ENCODE measurements around the gene CLRN2.

CLRN2 gene

DNA sequence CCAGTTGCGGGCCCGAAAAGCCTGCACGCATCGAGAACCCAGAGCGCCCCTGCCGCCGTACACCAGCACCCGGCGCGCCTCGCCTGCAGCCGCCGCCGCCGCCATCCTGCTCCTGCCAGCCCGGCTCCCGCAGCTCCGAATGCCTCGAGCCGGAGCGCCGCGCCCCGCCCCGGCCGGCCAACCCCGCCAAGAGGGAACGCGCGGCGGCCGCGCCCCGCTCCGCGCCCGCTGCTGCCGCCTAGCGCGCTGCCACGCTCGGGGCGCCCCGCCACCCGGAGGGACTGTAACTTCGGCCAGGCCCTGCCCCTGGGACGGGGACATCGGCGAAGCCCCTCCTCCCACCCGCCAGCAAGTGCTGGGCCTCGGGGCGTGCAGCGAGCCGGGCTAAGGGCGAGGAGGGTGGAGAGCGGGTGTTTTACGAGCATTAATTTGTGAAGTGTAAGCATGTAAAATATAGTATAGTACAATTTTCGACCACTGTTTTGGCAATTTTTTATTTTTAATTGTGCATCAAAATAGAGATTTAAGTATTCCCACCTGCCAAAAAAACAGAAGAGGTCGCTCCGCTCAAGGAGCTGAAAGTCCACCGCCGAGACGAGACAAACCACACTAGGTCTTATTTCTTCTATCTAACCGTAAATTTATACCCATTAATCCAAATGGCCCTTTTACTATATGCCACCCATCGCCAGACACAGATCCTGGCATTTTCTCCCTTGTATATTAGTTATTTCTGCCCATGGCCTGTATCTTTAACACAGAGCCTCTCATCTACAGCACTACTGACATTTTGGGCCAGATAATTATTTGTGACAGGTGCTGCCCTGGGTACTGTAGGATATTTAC lies 2.8 kb upstream of the CLRN2 start, which contains the start of gene QDPR:
TSS of gene QDPR (minus strand) at position 141 of the 846 bp plus-strand sequence. CDS start at position 105, 36 bp downstream.
- Histone ChIP-seq H3K4me3 (ENCODE audit: low read depth, low read length) (peak within 1 kb of the TSS; percentile 82), H3K27ac (ENCODE audit: low read depth, low read length) (no peak within 1 kb of the TSS), H4K12ac (ENCODE audit: low read depth, low read length) (peak within 1 kb of the TSS; percentile 59), H3K4me1 (ENCODE audit: control insufficient read depth in 1 of 2, insufficient read depth in 2 of 2, low read length in 2 of 2) (peaks cover 2 to 3% of the 10 kb centered on the region in 2 experiments), H3K36me3 (ENCODE audit: control insufficient read depth in 1 of 2, insufficient read depth in 2 of 2, low read length in 2 of 2) (peaks cover 0 to 3% of the 10 kb centered on the region in 2 experiments), H4K8ac (ENCODE audit: low read depth, low read length) (peak within 1 kb of the TSS; percentile 92), H3K79me2 (ENCODE audit: control insufficient read depth, insufficient read depth, low read length, poor library complexity) (peaks cover 2% of the 10 kb centered on the region), H4K91ac (ENCODE audit: low read depth, low read length) (no peak within 1 kb of the TSS), H2BK120ac (ENCODE audit: insufficient read depth, low read length, poor library complexity) (peak within 1 kb of the TSS; percentile 52), H3K4ac (ENCODE audit: low read depth, low read length) (no peak within 1 kb of the TSS), H3K79me1 (ENCODE audit: low read length) (peaks cover 3% of the 10 kb centered on the region), H3K23ac (ENCODE audit: low read length) (no peak within 1 kb of the TSS), H3K9ac (ENCODE audit: low read length) (peak within 1 kb of the TSS; percentile 68), H2AK5ac (ENCODE audit: low read length) (no peak within 1 kb of the TSS), H3K18ac (ENCODE audit: low read length) (peak within 1 kb of the TSS; percentile 61), H2AFZ (ENCODE audit: insufficient read depth, low read length, poor library complexity) (peak within 1 kb of the TSS; percentile 78), H3K14ac (ENCODE audit: low read length) (peak within 1 kb of the TSS; percentile 73), H3K27me3 (ENCODE audit: insufficient read depth, low read length) (no peaks in the 10 kb centered on the region), H2BK12ac (ENCODE audit: low read length) (no peak within 1 kb of the TSS), H2BK5ac (ENCODE audit: low read depth, low read length, poor library complexity) (no peak within 1 kb of the TSS), H3K4me2 (ENCODE audit: low read length) (peak within 1 kb of the TSS; percentile 90), H3K9me3 (ENCODE audit: insufficient read depth, low read depth, low read length) (no peaks in the 10 kb centered on the region)
- DNase-seq = peak; percentile 59 to 81
- WGBS (ENCODE audit: extremely low coverage, insufficient coverage, insufficient read length) = no CpG with 5 or more reads among the region's 65 CpGs

DNA sequence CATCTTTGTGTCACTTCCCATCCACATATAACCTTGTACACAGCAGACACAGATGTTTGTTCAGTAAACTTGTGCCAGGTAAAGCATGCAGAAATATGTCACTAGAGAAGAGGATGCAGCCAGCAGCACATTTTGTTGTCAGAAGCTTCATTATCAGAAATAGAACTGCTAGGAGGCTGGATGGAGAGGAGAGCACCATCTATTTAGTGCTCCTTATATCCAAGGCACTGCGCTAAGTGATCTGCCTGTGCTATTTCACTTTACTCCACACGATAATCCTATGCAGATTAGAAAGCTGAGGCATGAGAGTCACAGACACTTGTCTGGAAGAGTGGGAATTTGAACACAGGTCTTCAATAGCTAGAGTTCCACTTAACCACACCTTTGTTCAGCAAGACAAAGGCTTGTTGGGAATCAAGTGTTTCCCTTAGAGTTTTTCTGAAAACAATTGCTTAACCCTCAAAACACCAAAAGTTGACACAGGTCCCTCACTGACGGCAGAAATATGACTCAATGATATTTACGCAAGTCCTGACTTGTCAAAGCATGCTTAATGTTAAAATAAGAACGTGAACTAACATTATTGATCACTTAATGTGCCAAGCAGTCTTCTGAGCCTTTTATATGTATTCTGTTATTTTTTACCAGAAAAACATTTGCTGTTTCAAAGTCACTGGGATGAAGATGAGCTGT lies 1.8 kb upstream of the CLRN2 start:
- H3K4me3 ChIP-seq (ENCODE audit: low read depth, low read length) = no peak overlapping the region
- no peak overlapping the region for H3K27ac ChIP-seq (ENCODE audit: low read depth, low read length)
- WGBS (ENCODE audit: extremely low coverage, insufficient coverage, insufficient read length) = no CpG with 5 or more reads among the region's 5 CpGs
- H3K79me1 ChIP-seq (ENCODE audit: low read length) = peaks cover 3% of the 10 kb centered on the region
- H3K9ac ChIP-seq (ENCODE audit: low read length) = no peak overlapping the region
- H3K27me3 ChIP-seq (ENCODE audit: insufficient read depth, low read length) = no peaks in the 10 kb centered on the region
- no peak overlapping the region for H3K14ac ChIP-seq (ENCODE audit: low read length)
- no peak overlapping the region for H3K23ac ChIP-seq (ENCODE audit: low read length)
- no peak overlapping the region for H2BK12ac ChIP-seq (ENCODE audit: low read length)
- H3K79me2 ChIP-seq (ENCODE audit: control insufficient read depth, insufficient read depth, low read length, poor library complexity) = peaks cover 2% of the 10 kb centered on the region
- peaks cover 2 to 7% of the 10 kb centered on the region in 2 experiments for H3K4me1 ChIP-seq (ENCODE audit: control insufficient read depth in 1 of 2, insufficient read depth in 2 of 2, low read length in 2 of 2)
- H2AK5ac ChIP-seq (ENCODE audit: low read length) = no peak overlapping the region
- H2BK5ac ChIP-seq (ENCODE audit: low read depth, low read length, poor library complexity) = no peak overlapping the region
- H3K9me3 ChIP-seq (ENCODE audit: insufficient read depth, low read depth, low read length) = no peaks in the 10 kb centered on the region
- no peak overlapping the region for H4K12ac ChIP-seq (ENCODE audit: low read depth, low read length)
- H2AFZ ChIP-seq (ENCODE audit: insufficient read depth, low read length, poor library complexity) = no peak overlapping the region
- H2BK120ac ChIP-seq (ENCODE audit: insufficient read depth, low read length, poor library complexity) = no peak overlapping the region
- no peak overlapping the region for H3K4ac ChIP-seq (ENCODE audit: low read depth, low read length)
- no peak for DNase-seq
- no peak overlapping the region for H4K8ac ChIP-seq (ENCODE audit: low read depth, low read length)
- no peak overlapping the region for H4K91ac ChIP-seq (ENCODE audit: low read depth, low read length)
- no peak overlapping the region for H3K18ac ChIP-seq (ENCODE audit: low read length)
- peaks cover 0 to 3% of the 10 kb centered on the region in 2 experiments for H3K36me3 ChIP-seq (ENCODE audit: control insufficient read depth in 1 of 2, insufficient read depth in 2 of 2, low read length in 2 of 2)
- no peak overlapping the region for H3K4me2 ChIP-seq (ENCODE audit: low read length)

DNA sequence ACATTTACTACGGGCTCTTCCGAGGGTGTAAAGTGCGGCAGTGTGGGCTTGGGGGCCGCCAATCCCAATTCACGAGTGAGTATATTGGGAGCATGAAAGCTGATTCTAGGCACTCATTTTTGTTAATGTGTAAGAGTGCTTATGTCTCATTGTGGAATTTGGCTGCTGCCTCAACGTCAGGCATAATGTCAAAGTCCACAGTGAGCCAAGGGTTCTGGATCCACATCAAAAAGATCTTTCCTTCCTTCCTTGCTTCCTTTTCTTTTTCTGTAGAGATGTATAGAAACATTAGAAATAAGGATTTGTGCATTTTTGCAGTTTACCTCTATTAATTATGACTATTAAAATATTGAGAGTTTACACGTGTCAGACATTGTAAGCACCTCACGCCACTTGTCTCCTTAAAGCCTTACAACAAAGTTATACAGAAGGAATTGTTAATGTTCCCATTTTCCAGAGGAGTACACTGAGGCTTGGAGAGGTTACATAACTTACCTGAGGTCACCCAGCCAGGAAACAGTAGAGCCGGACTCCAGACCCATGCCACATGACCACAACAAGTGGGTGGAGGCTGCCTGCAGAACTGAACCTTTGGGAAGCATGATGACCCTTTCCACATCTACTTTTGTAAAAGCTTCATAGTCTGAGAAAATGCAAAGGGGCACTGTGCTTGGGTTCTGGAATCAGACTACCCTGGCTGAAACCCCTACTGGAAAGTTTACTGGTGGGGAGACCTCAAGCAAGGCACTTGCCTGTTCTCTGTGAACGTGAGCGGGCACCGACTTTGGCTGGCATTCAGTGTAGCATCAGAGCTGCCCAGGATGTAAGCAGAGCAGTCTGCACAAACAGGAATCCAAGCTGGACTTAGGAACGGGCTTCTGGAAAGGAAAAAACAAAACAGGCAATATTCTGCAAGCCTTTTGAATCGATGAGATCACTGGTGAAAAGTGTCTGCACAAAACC lies 761 bp downstream of the CLRN2 start:
- H3K4me1 ChIP-seq (ENCODE audit: control insufficient read depth in 1 of 2, insufficient read depth in 2 of 2, low read length in 2 of 2) = peaks cover under 1 to 7% of the 10 kb centered on the region in 2 experiments
- no peak overlapping the region for H2AK5ac ChIP-seq (ENCODE audit: low read length)
- no peak overlapping the region for H4K12ac ChIP-seq (ENCODE audit: low read depth, low read length)
- H3K79me1 ChIP-seq (ENCODE audit: low read length) = peaks cover 3% of the 10 kb centered on the region
- no peak overlapping the region for H2AFZ ChIP-seq (ENCODE audit: insufficient read depth, low read length, poor library complexity)
- no peak overlapping the region for H3K4me3 ChIP-seq (ENCODE audit: low read depth, low read length)
- H3K9ac ChIP-seq (ENCODE audit: low read length) = no peak overlapping the region
- peaks cover 2% of the 10 kb centered on the region for H3K79me2 ChIP-seq (ENCODE audit: control insufficient read depth, insufficient read depth, low read length, poor library complexity)
- no peak overlapping the region for H2BK120ac ChIP-seq (ENCODE audit: insufficient read depth, low read length, poor library complexity)
- H3K9me3 ChIP-seq (ENCODE audit: insufficient read depth, low read depth, low read length) = no peaks in the 10 kb centered on the region
- no peak overlapping the region for H2BK12ac ChIP-seq (ENCODE audit: low read length)
- H3K27ac ChIP-seq (ENCODE audit: low read depth, low read length) = no peak overlapping the region
- H3K23ac ChIP-seq (ENCODE audit: low read length) = no peak overlapping the region
- no peaks in the 10 kb centered on the region for H3K36me3 ChIP-seq (ENCODE audit: control insufficient read depth in 1 of 2, insufficient read depth in 2 of 2, low read length in 2 of 2)
- H3K4ac ChIP-seq (ENCODE audit: low read depth, low read length) = no peak overlapping the region
- H3K27me3 ChIP-seq (ENCODE audit: insufficient read depth, low read length) = no peaks in the 10 kb centered on the region
- no peak overlapping the region for H3K18ac ChIP-seq (ENCODE audit: low read length)
- H4K8ac ChIP-seq (ENCODE audit: low read depth, low read length) = no peak overlapping the region
- DNase-seq = no peak
- no peak overlapping the region for H3K4me2 ChIP-seq (ENCODE audit: low read length)
- H2BK5ac ChIP-seq (ENCODE audit: low read depth, low read length, poor library complexity) = no peak overlapping the region
- H3K14ac ChIP-seq (ENCODE audit: low read length) = no peak overlapping the region
- WGBS (ENCODE audit: extremely low coverage, insufficient coverage, insufficient read length) = no CpG with 5 or more reads among the region's 14 CpGs
- no peak overlapping the region for H4K91ac ChIP-seq (ENCODE audit: low read depth, low read length)

DNA sequence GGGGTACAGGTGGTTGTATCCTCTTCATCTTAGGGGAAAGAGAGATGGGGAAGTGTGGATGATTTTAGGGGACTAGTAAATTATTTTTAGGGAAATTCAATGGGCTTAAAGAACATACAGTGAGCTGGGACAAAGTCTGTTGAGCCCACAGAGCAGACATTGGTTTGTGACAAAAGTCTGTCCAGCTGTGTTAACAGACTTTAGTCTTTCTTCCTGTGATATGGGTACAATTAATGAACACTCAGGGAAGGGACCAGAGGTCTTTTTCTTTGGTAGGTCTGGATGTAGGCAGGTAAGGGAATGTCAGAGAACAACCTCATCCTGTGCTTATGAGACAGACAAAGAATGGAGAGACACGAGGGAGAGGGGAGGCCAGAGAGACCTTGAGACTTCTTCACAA lies 2.0 kb downstream of the CLRN2 start:
- H3K27me3 ChIP-seq (ENCODE audit: insufficient read depth, low read length) = no peaks in the 10 kb centered on the region
- DNase-seq = no peak
- H3K4ac ChIP-seq (ENCODE audit: low read depth, low read length) = no peak overlapping the region
- H2AFZ ChIP-seq (ENCODE audit: insufficient read depth, low read length, poor library complexity) = no peak overlapping the region
- no peak overlapping the region for H4K91ac ChIP-seq (ENCODE audit: low read depth, low read length)
- H3K36me3 ChIP-seq (ENCODE audit: control insufficient read depth in 1 of 2, insufficient read depth in 2 of 2, low read length in 2 of 2) = no peaks in the 10 kb centered on the region
- H2BK5ac ChIP-seq (ENCODE audit: low read depth, low read length, poor library complexity) = no peak overlapping the region
- no peak overlapping the region for H3K18ac ChIP-seq (ENCODE audit: low read length)
- no peak overlapping the region for H4K8ac ChIP-seq (ENCODE audit: low read depth, low read length)
- H2BK12ac ChIP-seq (ENCODE audit: low read length) = no peak overlapping the region
- no peak overlapping the region for H2AK5ac ChIP-seq (ENCODE audit: low read length)
- H3K27ac ChIP-seq (ENCODE audit: low read depth, low read length) = no peak overlapping the region
- H2BK120ac ChIP-seq (ENCODE audit: insufficient read depth, low read length, poor library complexity) = no peak overlapping the region
- H3K4me2 ChIP-seq (ENCODE audit: low read length) = no peak overlapping the region
- H3K23ac ChIP-seq (ENCODE audit: low read length) = no peak overlapping the region
- H3K9me3 ChIP-seq (ENCODE audit: insufficient read depth, low read depth, low read length) = no peaks in the 10 kb centered on the region
- no peak overlapping the region for H3K4me3 ChIP-seq (ENCODE audit: low read depth, low read length)
- H3K4me1 ChIP-seq (ENCODE audit: control insufficient read depth in 1 of 2, insufficient read depth in 2 of 2, low read length in 2 of 2) = peaks cover 0 to 4% of the 10 kb centered on the region in 2 experiments
- H4K12ac ChIP-seq (ENCODE audit: low read depth, low read length) = no peak overlapping the region
- H3K79me1 ChIP-seq (ENCODE audit: low read length) = no peaks in the 10 kb centered on the region
- no peak overlapping the region for H3K9ac ChIP-seq (ENCODE audit: low read length)
- no CpG with 5 or more reads among the region's 1 CpG for WGBS (ENCODE audit: extremely low coverage, insufficient coverage, insufficient read length)
- H3K79me2 ChIP-seq (ENCODE audit: control insufficient read depth, insufficient read depth, low read length, poor library complexity) = no peaks in the 10 kb centered on the region
- no peak overlapping the region for H3K14ac ChIP-seq (ENCODE audit: low read length)
